Neural progenitor cell (in vitro differentiated cells): Measurements from ENCODE around the gene KASH5. TPM values are rescaled to one million over a fixed set of nuclear protein-coding genes. Genes with fewer than 3 reads are reported as not detected.

Experiments
- DNase-seq: peaks from one replicate; pipeline ENCODE4 v3.0.0-alpha.2; 2016; ENCODE audit warnings: low spot score
- H2AFZ ChIP-seq: fragments of 200-600 bp; sonication (generic); replicated peaks from 2 replicates; pipeline ENCODE4 v1.6.1; 2016; ENCODE audit warnings: antibody characterized with exemption
- H3F3A ChIP-seq: fragments of 200-600 bp; sonication (generic); 2 replicates; pipeline ENCODE4 v1.6.1; 2016; ENCODE audit warnings: antibody characterized with exemption, low read depth
- H3K27ac ChIP-seq: fragments of 200-600 bp; sonication (generic); 2 replicates; pipeline ENCODE4 v1.5.1; 2016; ENCODE audit warnings: mild to moderate bottlenecking
- H3K27me3 ChIP-seq: fragments of 200-600 bp; sonication (generic); 2 replicates; pipeline ENCODE4 v1.6.1; 2016; ENCODE audit warnings: mild to moderate bottlenecking, moderate library complexity
- H3K36me3 ChIP-seq: fragments of 200-600 bp; sonication (generic); 2 replicates; pipeline ENCODE4 v1.5.1; 2016
- H3K4me1 ChIP-seq: fragments of 200-600 bp; sonication (generic); 2 replicates; pipeline ENCODE4 v1.6.1; 2016; ENCODE audit warnings: mixed run types
- H3K4me2 ChIP-seq: fragments of 200-600 bp; sonication (generic); 2 replicates; pipeline ENCODE4 v1.6.1; 2016
- H3K4me3 ChIP-seq: fragments of 200-600 bp; sonication (generic); 2 replicates; pipeline ENCODE4 v1.5.1; 2016
- H3K79me2 ChIP-seq: fragments of 200-600 bp; sonication (generic); 2 replicates; pipeline ENCODE4 v1.6.1; 2016; ENCODE audit warnings: low read depth
- H3K9ac ChIP-seq: fragments of 200-600 bp; sonication (generic); 2 replicates; pipeline ENCODE4 v1.6.1; 2016
- H3K9me3 ChIP-seq: fragments of 200-600 bp; sonication (generic); 2 replicates; pipeline ENCODE4 v1.5.1; 2016; ENCODE audit warnings: low read depth
- H4K20me1 ChIP-seq: fragments of 200-600 bp; sonication (generic); 2 replicates; pipeline ENCODE4 v1.6.1; 2016; ENCODE audit warnings: low read depth
- H3K27ac Mint-ChIP-seq: 3 replicates; pipeline ENCODE4 v1.8.0; 2021; ENCODE audit warnings: mixed read lengths
- H3K27me3 Mint-ChIP-seq: 2 replicates; pipeline ENCODE4 v1.8.0; 2022; ENCODE audit warnings: low read depth, mild to moderate bottlenecking, inconsistent platforms, moderate library complexity, mixed read lengths; ENCODE audit not compliant: insufficient read depth
- H3K36me3 Mint-ChIP-seq: 3 replicates; pipeline ENCODE4 v1.8.0; 2021; ENCODE audit warnings: mixed read lengths
- H3K4me1 Mint-ChIP-seq: 3 replicates; pipeline ENCODE4 v1.8.0; 2021; ENCODE audit warnings: mixed read lengths
- H3K4me3 Mint-ChIP-seq: 3 replicates; pipeline ENCODE4 v1.8.0; 2021; ENCODE audit warnings: mild to moderate bottlenecking, moderate library complexity, mixed read lengths
- H3K9me3 Mint-ChIP-seq: 3 replicates; pipeline ENCODE4 v1.8.0; 2020; ENCODE audit warnings: mixed read lengths
- EZH2 ChIP-seq: fragments of 200-600 bp; sonication (generic); IDR thresholded peaks from 2 replicates; pipeline ENCODE4 v1.6.1; 2017; ENCODE audit warnings: antibody characterized with exemption, mild to moderate bottlenecking, moderate library complexity
- EZH2phosphoT487 ChIP-seq: fragments of 200-600 bp; sonication (generic); IDR thresholded peaks from 2 replicates; pipeline ENCODE4 v1.6.1; 2017; ENCODE audit warnings: antibody characterized with exemption
- total RNA-seq: library from RNA; depleted of rRNA; stranded (reverse); fragments of >200 nt; gene quantifications from 2 replicates; pipeline ENCODE4 v1.2.3, GENCODE V29; 2015; ENCODE audit warnings: low replicate concordance
- TF ChIP-seq, protein P1 (sequence below): fragments of 200-600 bp; sonication (generic); IDR thresholded peaks from 2 replicates; pipeline ENCODE4 v1.5.1; 2017; ENCODE audit warnings: antibody characterized with exemption, mild to moderate bottlenecking

The KASH5 gene
- total RNA-seq, 1 donor from 2014 or later, result not detected

DNA sequence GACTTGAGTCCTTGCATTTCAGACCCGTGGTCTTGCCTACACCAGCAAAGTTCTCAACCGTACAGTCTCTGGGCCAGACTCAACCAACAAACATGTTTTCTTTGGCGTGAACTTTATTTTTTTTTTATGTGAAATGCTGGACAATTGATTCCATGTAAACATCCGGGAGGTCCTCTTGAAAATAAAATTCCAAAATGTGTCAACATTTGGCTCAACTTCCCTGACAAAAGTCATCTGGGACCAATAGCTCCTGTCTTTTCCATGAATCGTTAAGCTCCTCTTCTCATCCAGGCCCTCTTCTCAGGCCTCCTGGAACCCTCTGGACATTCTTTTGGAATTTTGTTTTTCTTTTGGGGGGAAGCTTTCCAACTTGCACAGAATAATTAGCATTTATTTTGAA, 67.7 kb downstream of the KASH5 start:
- Mint-ChIP-seq H3K36me3 (peaks cover 7% of the 10 kb centered on the region), H3K27ac (no peak overlapping the region), H3K4me3 (peak overlapping the region; percentile 24), H3K27me3 (peaks cover 5% of the 10 kb centered on the region), H3K4me1 (peaks cover 17% of the 10 kb centered on the region), H3K9me3 (no peaks in the 10 kb centered on the region)
- no peaks in the 10 kb centered on the region for H3K36me3 ChIP-seq
- DNase-seq, result no peak
- H3K79me2 ChIP-seq, result peaks cover 24% of the 10 kb centered on the region
- peaks cover 27% of the 10 kb centered on the region for H3F3A ChIP-seq
- H3K27me3 ChIP-seq, result no peaks in the 10 kb centered on the region
- H3K9me3 ChIP-seq, result no peaks in the 10 kb centered on the region
- H3K27ac ChIP-seq, result no peak overlapping the region
- H3K9ac ChIP-seq, result no peak overlapping the region
- no peaks in the 10 kb centered on the region for H4K20me1 ChIP-seq
- TF ChIP-seq, protein P1, sequence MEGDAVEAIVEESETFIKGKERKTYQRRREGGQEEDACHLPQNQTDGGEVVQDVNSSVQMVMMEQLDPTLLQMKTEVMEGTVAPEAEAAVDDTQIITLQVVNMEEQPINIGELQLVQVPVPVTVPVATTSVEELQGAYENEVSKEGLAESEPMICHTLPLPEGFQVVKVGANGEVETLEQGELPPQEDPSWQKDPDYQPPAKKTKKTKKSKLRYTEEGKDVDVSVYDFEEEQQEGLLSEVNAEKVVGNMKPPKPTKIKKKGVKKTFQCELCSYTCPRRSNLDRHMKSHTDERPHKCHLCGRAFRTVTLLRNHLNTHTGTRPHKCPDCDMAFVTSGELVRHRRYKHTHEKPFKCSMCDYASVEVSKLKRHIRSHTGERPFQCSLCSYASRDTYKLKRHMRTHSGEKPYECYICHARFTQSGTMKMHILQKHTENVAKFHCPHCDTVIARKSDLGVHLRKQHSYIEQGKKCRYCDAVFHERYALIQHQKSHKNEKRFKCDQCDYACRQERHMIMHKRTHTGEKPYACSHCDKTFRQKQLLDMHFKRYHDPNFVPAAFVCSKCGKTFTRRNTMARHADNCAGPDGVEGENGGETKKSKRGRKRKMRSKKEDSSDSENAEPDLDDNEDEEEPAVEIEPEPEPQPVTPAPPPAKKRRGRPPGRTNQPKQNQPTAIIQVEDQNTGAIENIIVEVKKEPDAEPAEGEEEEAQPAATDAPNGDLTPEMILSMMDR, result no peak
- TF ChIP-seq EZH2phosphoT487 (no peak), EZH2 (no peak)
- no peak overlapping the region for H3K4me3 ChIP-seq
- H3K4me1 ChIP-seq, result peaks cover 6% of the 10 kb centered on the region
- no peak overlapping the region for H2AFZ ChIP-seq
- no peak overlapping the region for H3K4me2 ChIP-seq

DNA sequence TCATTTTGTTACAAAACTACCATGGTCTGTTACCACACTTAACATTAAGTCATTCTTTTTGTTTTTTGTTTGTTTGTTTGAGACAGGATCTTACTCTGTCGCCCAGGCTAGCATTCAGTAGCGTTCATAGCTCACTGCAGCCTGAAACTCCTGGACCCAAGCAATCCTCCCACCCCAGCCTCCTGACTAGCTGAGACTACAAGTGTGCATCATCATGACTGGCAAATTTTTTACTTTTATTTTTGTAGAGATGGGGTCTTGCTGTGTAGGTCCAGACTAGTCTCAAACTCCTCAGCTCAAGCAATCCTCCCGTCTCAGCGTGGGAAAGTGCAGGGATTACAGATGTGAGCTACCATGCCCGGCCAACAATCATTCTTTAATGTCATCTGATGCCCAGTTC, 68.3 kb downstream of the KASH5 start:
- Mint-ChIP-seq H3K9me3 (no peaks in the 10 kb centered on the region), H3K36me3 (peaks cover 7% of the 10 kb centered on the region), H3K4me3 (peak overlapping the region; percentile 24), H3K27ac (no peak overlapping the region), H3K27me3 (peaks cover 5% of the 10 kb centered on the region), H3K4me1 (peaks cover 15% of the 10 kb centered on the region)
- no peaks in the 10 kb centered on the region for H3K36me3 ChIP-seq
- H3K9me3 ChIP-seq, result no peaks in the 10 kb centered on the region
- no peak for DNase-seq
- no peaks in the 10 kb centered on the region for H3K27me3 ChIP-seq
- H2AFZ ChIP-seq, result no peak overlapping the region
- H4K20me1 ChIP-seq, result no peaks in the 10 kb centered on the region
- peaks cover 18% of the 10 kb centered on the region for H3K79me2 ChIP-seq
- TF ChIP-seq EZH2, result no peak
- TF ChIP-seq, protein P1, result no peak
- TF ChIP-seq EZH2phosphoT487, result no peak
- H3F3A ChIP-seq, result peaks cover 26% of the 10 kb centered on the region
- H3K4me3 ChIP-seq, result no peak overlapping the region
- H3K4me1 ChIP-seq, result peaks cover 6% of the 10 kb centered on the region
- no peak overlapping the region for H3K9ac ChIP-seq
- H3K4me2 ChIP-seq, result no peak overlapping the region
- no peak overlapping the region for H3K27ac ChIP-seq

DNA sequence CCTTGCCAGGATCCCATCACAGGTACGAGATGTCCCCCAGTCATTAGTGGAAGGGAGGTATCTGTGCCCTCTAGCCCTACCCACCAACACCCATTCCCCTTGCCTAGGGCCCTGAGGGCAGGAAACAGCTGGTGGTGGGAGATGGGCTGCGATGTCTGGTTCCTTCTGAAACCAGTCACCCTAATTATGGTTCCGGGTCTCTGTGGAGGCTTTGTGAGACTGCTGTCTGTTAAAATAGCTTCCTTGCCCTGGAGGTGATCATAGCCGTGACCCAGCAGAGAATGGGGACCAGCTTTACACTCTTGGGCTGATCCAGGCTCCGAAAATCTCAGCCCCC, 70.5 kb downstream of the KASH5 start:
- peaks cover 6% of the 10 kb centered on the region for H3K36me3 Mint-ChIP-seq

More for the DNA sequence above, 70.5 kb downstream of the KASH5 start:
- Histone ChIP-seq H3K36me3 (no peaks in the 10 kb centered on the region), H3K9ac (no peak overlapping the region), H3K79me2 (peaks cover 15% of the 10 kb centered on the region), H4K20me1 (no peaks in the 10 kb centered on the region), H3F3A (peaks cover 9% of the 10 kb centered on the region), H3K27ac (no peak overlapping the region), H3K27me3 (no peaks in the 10 kb centered on the region), H3K4me3 (no peak overlapping the region), H3K9me3 (no peaks in the 10 kb centered on the region), H2AFZ (no peak overlapping the region), H3K4me2 (no peak overlapping the region), H3K4me1 (peaks cover 6% of the 10 kb centered on the region)
- TF ChIP-seq EZH2 (no peak), EZH2phosphoT487 (no peak)
- TF ChIP-seq, protein P1, result no peak
- H3K4me1 Mint-ChIP-seq, result peaks cover 3% of the 10 kb centered on the region
- H3K27ac Mint-ChIP-seq, result no peak overlapping the region
- no peaks in the 10 kb centered on the region for H3K27me3 Mint-ChIP-seq
- H3K9me3 Mint-ChIP-seq, result no peaks in the 10 kb centered on the region
- H3K4me3 Mint-ChIP-seq, result no peak overlapping the region
- no peak for DNase-seq
